K562 (cell line): ENCODE results near the gene CHM. TPM values are rescaled to one million over a fixed set of nuclear protein-coding genes. Genes with fewer than 3 reads are reported as not detected.

Source experiments
- ATAC-seq: fragments of 200-7000 bp; cut with Tn5 transposase; 3 replicates; pipeline ENCODE4 v1.9.1; 2020; ENCODE audit warnings: moderate library complexity
- BruUV-seq: library from RNA; stranded (reverse); fragments of 400-500 nt; replicated peaks from 2 replicates; lab custom pipeline; 2021; lab: Mats Ljungman, UMichigan
- CTCF ChIA-PET: fragments of 300-600 bp; formaldehyde crosslinking; extraction: SDS; loops from one replicate; lab custom pipeline; 2021; ENCODE audit warnings: low intra/inter-chr PET ratio; lab: Yijun Ruan, JAX
- POLR2A ChIA-PET: fragments of 300-600, 350-650 bp; sonication (Branson Sonifier 250); formaldehyde crosslinking; extraction: SDS; loops from one replicate; lab custom pipeline; 2021; ENCODE audit warnings: antibody characterized with exemption, inconsistent platforms; lab: Yijun Ruan, JAX
- DNase-seq, 4 experiments: peaks; one replicate each; pipeline versions ENCODE4 v3.0.0 to v3.0.0-alpha.2; 2011 to 2018; ENCODE audit warnings: low spot score in 3 of 4, mixed read lengths in 3 of 4; ENCODE audit errors: extremely low read depth in 1 of 4
- FAIRE-seq: peaks from 2 replicates; lab custom pipeline; 2011; peaks lifted over from hg19 to GRCh38; lab: Jason Lieb, UNC
- H2AFZ ChIP-seq: 2 replicates; pipeline ENCODE4 v1.6.0; 2011; ENCODE audit warnings: low read depth, low read length, control low read depth, inconsistent platforms
- H3K27ac ChIP-seq: fragments of 200-600 bp; 3 replicates; pipeline ENCODE4 v1.8.0; 2011; ENCODE audit warnings: low read depth, mild to moderate bottlenecking, control low read depth, inconsistent platforms, low read length, moderate library complexity, mixed read lengths; ENCODE audit errors: extremely low read depth
- H3K27me3 ChIP-seq, 2 experiments: fragments of 300-600 bp in 1 of 2; 2 replicates in 1 of 2; 3 replicates in 1 of 2; pipeline versions ENCODE4 v1.6.0 to v1.8.0; 2011; ENCODE audit warnings: inconsistent platforms in 2 of 2, low read length in 2 of 2, mild to moderate bottlenecking in 1 of 2, mixed read lengths in 1 of 2, moderate library complexity in 1 of 2; ENCODE audit not compliant: control insufficient read depth in 2 of 2, insufficient read depth in 2 of 2
- H3K36me3 ChIP-seq: fragments of 300-600 bp; 3 replicates; pipeline ENCODE4 v1.8.0; 2011; ENCODE audit warnings: mild to moderate bottlenecking, low read length, inconsistent platforms; ENCODE audit not compliant: control insufficient read depth, insufficient read depth
- H3K4me1 ChIP-seq, 2 experiments: fragments of 200-600 bp in 1 of 2; replicated peaks in 1 of 2; 2 replicates in 1 of 2; 3 replicates in 1 of 2; pipeline versions ENCODE4 v1.5.1 to v1.8.0; 2011; ENCODE audit warnings: inconsistent platforms in 2 of 2, low read length in 2 of 2, mild to moderate bottlenecking in 1 of 2, mixed read lengths in 1 of 2, moderate library complexity in 1 of 2; ENCODE audit not compliant: control insufficient read depth in 2 of 2, insufficient read depth in 2 of 2
- H3K4me2 ChIP-seq: 2 replicates; pipeline ENCODE4 v1.6.1; 2011; ENCODE audit warnings: low read length, control low read depth, inconsistent platforms, mixed read lengths; ENCODE audit not compliant: insufficient read depth
- H3K4me3 ChIP-seq: fragments of 200-600 bp; sonication (generic), shearing (Covaris generic); 2 replicates; pipeline ENCODE4 v1.5.1; 2016; ENCODE audit warnings: control low read depth, inconsistent platforms
- H3K79me2 ChIP-seq: fragments of 200-600 bp; 3 replicates; pipeline ENCODE4 v1.8.0; 2011; ENCODE audit warnings: low read length, inconsistent platforms; ENCODE audit not compliant: control insufficient read depth, insufficient read depth
- H3K9ac ChIP-seq, 2 experiments: 2 replicates each; pipeline versions ENCODE4 v1.6.0 to v1.6.1; 2011; ENCODE audit warnings: low read depth in 2 of 2, low read length in 2 of 2, control low read depth in 1 of 2, inconsistent platforms in 1 of 2, mild to moderate bottlenecking in 1 of 2, mixed read lengths in 1 of 2; ENCODE audit not compliant: insufficient read depth in 1 of 2
- H3K9me1 ChIP-seq: one replicate; pipeline ENCODE4 v1.6.0; 2011; ENCODE audit warnings: inconsistent platforms, mild to moderate bottlenecking, low read length, moderate library complexity; ENCODE audit not compliant: control insufficient read depth, insufficient read depth
- H3K9me3 ChIP-seq: replicated peaks from 2 replicates; pipeline ENCODE4 v1.5.1; 2011; ENCODE audit warnings: low read depth, low read length, inconsistent platforms; ENCODE audit not compliant: control insufficient read depth, insufficient read depth
- H4K20me1 ChIP-seq: replicated peaks from 2 replicates; pipeline ENCODE4 v1.6.1; 2011; ENCODE audit warnings: low read length, inconsistent platforms, mixed read lengths; ENCODE audit not compliant: control insufficient read depth, insufficient read depth
- BACH1 ChIP-seq: fragments of 200-800 bp; sonication (Bioruptor generic); IDR thresholded peaks from 2 replicates; pipeline ENCODE4 v1.6.1; 2016; ENCODE audit warnings: missing genetic modification characterization, missing compliant biosample characterization
- CREM ChIP-seq: IDR thresholded peaks from 2 replicates; pipeline ENCODE4 v1.6.1; 2014; ENCODE audit warnings: antibody characterized with exemption, low read depth
- ERF ChIP-seq: fragments of 450-650 bp; formaldehyde crosslinking; IDR thresholded peaks from 2 replicates; pipeline ENCODE4 v1.4.0; 2020; ENCODE audit warnings: mild to moderate bottlenecking, mixed read lengths
- MAFG ChIP-seq: fragments of 450-650 bp; conservative IDR thresholded peaks from 2 replicates; pipeline ENCODE4 v1.6.1; 2016; ENCODE audit warnings: missing genetic modification characterization, missing compliant biosample characterization
- MCM7 ChIP-seq, 2 experiments: fragments of 450-650 bp; IDR thresholded peaks; 2 replicates each; pipeline ENCODE4 v1.6.1; 2016 to 2018
- MIER1 ChIP-seq: fragments of 450-650 bp; IDR thresholded peaks from 2 replicates; pipeline ENCODE4 v1.6.1; 2016; ENCODE audit warnings: antibody characterized with exemption, mild to moderate bottlenecking, low read depth
- NFE2L1 ChIP-seq: fragments of 450-650 bp; IDR thresholded peaks from 2 replicates; pipeline ENCODE4 v1.6.1; 2016; ENCODE audit warnings: missing genetic modification characterization, low read depth, mild to moderate bottlenecking, missing compliant biosample characterization, moderate library complexity, borderline replicate concordance
- PHF20 ChIP-seq: fragments of 450-650 bp; IDR thresholded peaks from 2 replicates; pipeline ENCODE4 v1.6.1; 2018; ENCODE audit not compliant: partially characterized antibody
- PTTG1 ChIP-seq: fragments of 450-650 bp; IDR thresholded peaks from 2 replicates; pipeline ENCODE4 v1.6.1; 2016; ENCODE audit warnings: low read depth, mild to moderate bottlenecking, missing genetic modification characterization, missing compliant biosample characterization
- SIRT6 ChIP-seq: IDR thresholded peaks from one replicate; pipeline ENCODE4 v1.6.1; 2012; ENCODE audit warnings: low read depth, mild to moderate bottlenecking, control low read depth, inconsistent platforms, low read length, moderate library complexity
- YY1 ChIP-seq, 3 experiments: IDR thresholded peaks; 2 replicates each; pipeline ENCODE4 v1.6.1; 2011; ENCODE audit warnings: low read length in 2 of 3, mild to moderate bottlenecking in 2 of 3, moderate library complexity in 2 of 3, borderline replicate concordance in 1 of 3, control low read depth in 1 of 3, low read depth in 1 of 3; ENCODE audit not compliant: insufficient read depth in 3 of 3, insufficient replicate concordance in 2 of 3, control insufficient read depth in 1 of 3, insufficient read length in 1 of 3; ENCODE audit errors: extremely low read depth in 1 of 3
- ZC3H8 ChIP-seq: fragments of 450-650 bp; IDR thresholded peaks from 2 replicates; pipeline ENCODE4 v1.6.1; 2017
- ZNF124 ChIP-seq: sonication (generic); formaldehyde crosslinking; IDR thresholded peaks from 2 replicates; pipeline ENCODE4 v1.8.1; 2022; ENCODE audit warnings: missing genetic modification reagents
- ZNF24 ChIP-seq: fragments of 450-650 bp; IDR thresholded peaks from 2 replicates; pipeline ENCODE4 v1.6.1; 2016
- ZNF436 ChIP-seq: fragments of 250-450, 450-650 bp; sonication (Bioruptor Pico); formaldehyde crosslinking; IDR thresholded peaks from 2 replicates; pipeline ENCODE4 v1.7.0; 2020; ENCODE audit warnings: mild to moderate bottlenecking
- ZNF583 ChIP-seq: fragments of 250-450 bp; sonication (Bioruptor Pico); IDR thresholded peaks from 2 replicates; pipeline ENCODE4 v1.4.0; 2020
- ZNF668 ChIP-seq: fragments of 250-450 bp; sonication (Bioruptor Pico); IDR thresholded peaks from 2 replicates; pipeline ENCODE4 v1.8.0; 2022; ENCODE audit warnings: mild to moderate bottlenecking, inconsistent platforms
- ZNF75A ChIP-seq: fragments of 450-650 bp; formaldehyde crosslinking; IDR thresholded peaks from 2 replicates; pipeline ENCODE4 v1.4.0; 2020; ENCODE audit warnings: mild to moderate bottlenecking
- WGBS: fragments of 100-300 bp; shearing (Covaris generic); methylation state at CpG from one replicate; pipeline ENCODE4 v1.1.6; 2016; ENCODE audit warnings: low coverage, mixed read lengths; ENCODE audit not compliant: insufficient coverage; ENCODE audit errors: missing lambda C conversion rate; 5-methylcytosine and 5-hydroxymethylcytosine counted together
- in situ Hi-C: fragments of 300-500 bp; cut with MboI; formaldehyde crosslinking; loops from 4 replicates; pipeline ENCODE4 v1.15.0; 2018; ENCODE audit warnings: inconsistent platforms, mixed read lengths
- intact Hi-C: fragments of 100-400 bp; cut with micrococcal nuclease; formaldehyde crosslinking; loops from 2 replicates; pipeline ENCODE4 v1.14.2; 2022
- polyA plus RNA-seq, 8 experiments: library from polyadenylated mRNA; depleted of rRNA in 4 of 8; stranded (reverse) in 5 of 8; unstranded in 3 of 8; fragments of >200 nt; fragmentation: Nextera tagmentation in 2 of 8; fragmentation: Illumina TruSeq in 1 of 8; extraction: Ambion mirVana in 2 of 8; extraction: Trizol in 1 of 8; gene quantifications; 2 replicates each; pipeline versions ENCODE4 v1.2.1 to v1.2.3, GENCODE V29; 2011 to 2014; ENCODE audit warnings: inconsistent platforms in 1 of 8, missing spikeins in 1 of 8
- total RNA-seq, 7 experiments: library from RNA; depleted of rRNA in 6 of 7; stranded (reverse); fragments of >200 nt in 6 of 7; fragmentation: Illumina TruSeq in 2 of 7; extraction: Trizol in 2 of 7; gene quantifications; 2 replicates each; pipeline versions ENCODE4 v1.2.1 to v1.2.3, GENCODE V29; 2011 to 2021; ENCODE audit warnings: low replicate concordance in 1 of 7

Gene CHM
- total and polyA plus RNA-seq, 9 of the 15 experiments (the other 6 are each of a cell fraction or from before 2014, with no cell fraction given), result 2.2 to 9.0 (median 4.6) TPM

- no peak overlapping the region for H3K27ac ChIP-seq
- POLR2A ChIA-PET, result no interaction called here
- H3K4me3 ChIP-seq, result no peak overlapping the region
- no peaks in the 10 kb centered on the region for H3K27me3 ChIP-seq
- H3K9me3 ChIP-seq, result no peaks in the 10 kb centered on the region
- no peaks in the 10 kb centered on the region for H4K20me1 ChIP-seq
- BruUV-seq, result no TSS peak
- DNase-seq, result no peak
- in situ Hi-C loops (no loop called here), intact Hi-C loops (no loop called here)
- TF ChIP-seq CREM (no peak), MAFG (no peak), ZC3H8 (no peak)
- H3K9me1 ChIP-seq, result no peaks in the 10 kb centered on the region
- H3K4me1 ChIP-seq, result no peaks in the 10 kb centered on the region; a peak in 1 of 5 replicates
- CTCF ChIA-PET, result no interaction called here
- H3K9ac ChIP-seq, result no peak overlapping the region
- no peak overlapping the region for H2AFZ ChIP-seq
- H3K4me2 ChIP-seq, result no peak overlapping the region
- H3K36me3 ChIP-seq, result no peaks in the 10 kb centered on the region
- ATAC-seq, result no peak
- H3K79me2 ChIP-seq, result no peaks in the 10 kb centered on the region
- 33% methylated on average over 1 of the region's 1 CpG for WGBS
- no peak for FAIRE-seq
Observed at GRCh38 chrX:85994797-85995196, 52.6 kb downstream of the CHM start.

GRCh38 chrX:85994228-85994627, 53.1 kb downstream of the CHM start:
- intact Hi-C loops (no loop called here), in situ Hi-C loops (no loop called here)
- H3K27me3 ChIP-seq, result no peaks in the 10 kb centered on the region
- ATAC-seq (no peak), FAIRE-seq (no peak), DNase-seq (no peak)
- 44% methylated on average over 2 of the region's 2 CpGs for WGBS
- no peak overlapping the region for H3K9ac ChIP-seq
- H3K9me3 ChIP-seq, result no peaks in the 10 kb centered on the region
- no TSS peak for BruUV-seq
- H3K4me1 ChIP-seq, result no peaks in the 10 kb centered on the region; a peak in 1 of 5 replicates
- POLR2A ChIA-PET, result no interaction called here
- CTCF ChIA-PET, result no interaction called here
- no peak overlapping the region for H3K4me2 ChIP-seq
- H4K20me1 ChIP-seq, result no peaks in the 10 kb centered on the region
- H3K79me2 ChIP-seq, result no peaks in the 10 kb centered on the region
- H3K36me3 ChIP-seq, result no peaks in the 10 kb centered on the region
- no peak overlapping the region for H3K27ac ChIP-seq
- no peak overlapping the region for H3K4me3 ChIP-seq
- no peak overlapping the region for H2AFZ ChIP-seq
- no peaks in the 10 kb centered on the region for H3K9me1 ChIP-seq
- TF ChIP-seq ZNF583 (CRISPR knock-in tag), result no peak
- no peak for TF ChIP-seq ZNF436 (CRISPR knock-in tag)
- no peak for TF ChIP-seq PTTG1 (tag)
- TF ChIP-seq BACH1 (tag), result no peak
- no peak for TF ChIP-seq SIRT6
- no peak for TF ChIP-seq ZNF668
- no peak for TF ChIP-seq ZNF75A
- TF ChIP-seq NFE2L1 (tag), result no peak
- TF ChIP-seq MIER1, result no peak
- no peak for TF ChIP-seq ERF (CRISPR knock-in tag)
- TF ChIP-seq MCM7 (IDR thresholded peaks at IDR 0.05), result no peak
- no peak for TF ChIP-seq ZNF24
- TF ChIP-seq PHF20, result no peak
- TF ChIP-seq ZNF124 (CRISPR knock-in tag), result no peak
- TF ChIP-seq YY1 (IDR thresholded peaks at IDR 0.05; ENCODE audit: borderline replicate concordance in 1 of 3, control insufficient read depth in 1 of 3, extremely low read depth in 1 of 3, insufficient read depth in 3 of 3, insufficient read length in 1 of 3, insufficient replicate concordance in 2 of 3, low read depth in 1 of 3, low read length in 2 of 3), result no peak
